EL (cell line): ENCODE measurements around the gene MMP11.

Experiments used
- DNase-seq: peaks from one replicate; pipeline ENCODE4 v3.0.0-alpha.2; 2016

MMP11 gene

DNA sequence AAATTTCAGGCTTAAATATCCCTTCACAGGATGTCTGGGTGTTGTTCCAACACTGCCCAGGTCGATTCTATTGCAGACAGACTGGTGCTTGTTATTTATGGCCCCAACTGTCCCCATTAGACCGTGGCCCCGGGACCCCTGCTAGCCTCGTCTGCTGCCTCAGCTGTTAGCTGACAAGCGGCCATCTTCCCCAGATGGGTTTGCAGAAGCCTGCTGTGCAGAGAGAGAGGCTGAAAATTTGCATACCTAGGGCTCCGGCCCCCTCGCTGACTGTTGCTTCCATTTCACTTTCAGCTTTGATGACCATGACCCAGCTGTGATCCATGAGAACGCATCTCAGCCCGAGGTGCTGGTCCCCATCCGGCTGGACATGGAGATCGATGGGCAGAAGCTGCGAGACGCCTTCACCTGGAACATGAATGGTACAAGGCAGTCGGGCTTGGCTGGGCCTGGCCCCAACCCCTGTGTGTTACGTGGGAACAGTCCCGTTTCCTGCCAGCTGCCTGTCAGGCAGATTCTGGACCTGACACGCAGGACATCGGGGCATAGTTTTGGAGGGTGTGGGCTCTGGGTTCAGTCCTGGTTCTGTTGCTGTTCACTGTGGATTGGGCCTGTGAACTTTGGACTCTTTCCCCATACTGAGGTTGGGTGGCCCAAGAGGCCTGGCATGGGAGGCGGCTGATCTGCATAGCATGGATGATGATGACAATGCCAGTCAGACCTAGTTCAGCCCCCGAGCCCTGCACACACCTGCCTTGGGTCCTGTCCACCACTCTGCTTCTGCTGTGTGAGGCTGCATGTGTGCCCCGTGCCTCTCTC is 30.6 kb downstream of the MMP11 start:
- DNase-seq: no peak

- no peak for DNase-seq
Measured at GRCh38 chr22:23804781-23805291, 32.2 kb downstream of the MMP11 start.

DNA sequence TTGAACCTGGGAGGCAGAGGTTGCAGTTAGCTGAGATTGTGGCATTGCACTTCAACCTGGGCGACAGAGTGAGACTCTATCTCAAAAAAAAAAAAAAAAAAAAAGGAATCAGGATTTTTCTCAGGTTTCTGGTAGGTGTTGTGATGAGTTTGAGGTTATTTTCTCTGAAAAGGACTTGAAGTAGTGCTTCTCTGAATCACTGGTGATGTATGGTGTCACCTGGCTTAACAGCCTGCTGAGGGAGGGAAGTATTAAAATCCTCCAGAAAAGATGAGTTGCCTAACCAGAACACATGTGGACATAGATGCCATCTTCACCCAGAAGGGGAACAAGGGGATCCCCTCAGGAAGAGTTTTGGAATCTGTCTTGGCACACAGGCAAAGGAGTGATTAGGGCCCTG is 34.2 kb downstream of the MMP11 start:
- no peak for DNase-seq

GRCh38 chr22:23812378-23812777 is 39.7 kb downstream of the MMP11 start:
- DNase-seq: no peak

- no peak for DNase-seq
Measured at GRCh38 chr22:23815541-23816155, 43.0 kb downstream of the MMP11 start.

GRCh38 chr22:23816156-23816976 is 43.7 kb downstream of the MMP11 start:
- no peak for DNase-seq

GRCh38 chr22:23817146-23817545 is 44.5 kb downstream of the MMP11 start:
- no peak for DNase-seq

- DNase-seq: no peak
Measured at GRCh38 chr22:23818541-23818940, 45.9 kb downstream of the MMP11 start.

- no peak for DNase-seq
Measured at GRCh38 chr22:23820748-23821211, 48.1 kb downstream of the MMP11 start.

DNA sequence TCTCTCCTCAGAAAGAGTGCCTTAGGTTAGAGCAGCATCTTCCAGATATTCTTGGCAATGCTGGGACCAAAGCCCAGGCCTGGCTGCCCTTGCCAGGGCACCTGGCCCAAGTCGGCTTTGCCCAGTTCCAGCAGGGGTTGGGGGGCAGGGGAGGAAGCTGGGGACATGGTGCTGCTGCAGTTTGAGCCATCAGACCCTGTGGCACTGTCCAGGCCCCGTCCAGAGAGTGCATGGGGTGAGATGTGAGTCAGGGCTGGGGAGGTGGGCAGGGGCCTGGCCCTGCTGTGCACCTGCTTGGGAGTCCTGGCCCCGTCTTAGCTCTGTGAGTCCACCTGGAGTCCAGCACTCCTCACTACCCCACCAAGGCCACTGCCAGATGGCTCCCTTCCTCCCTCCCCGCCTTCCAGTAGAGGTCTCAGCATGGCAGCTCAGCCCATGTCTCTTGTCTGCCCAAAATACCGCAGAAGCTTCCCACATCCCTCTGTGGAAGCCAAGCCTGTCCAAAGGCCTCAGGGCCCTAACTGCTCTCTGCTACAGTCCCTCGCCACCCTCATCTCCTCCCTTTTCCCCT is 49.5 kb downstream of the MMP11 start:
- DNase-seq: no peak

DNA sequence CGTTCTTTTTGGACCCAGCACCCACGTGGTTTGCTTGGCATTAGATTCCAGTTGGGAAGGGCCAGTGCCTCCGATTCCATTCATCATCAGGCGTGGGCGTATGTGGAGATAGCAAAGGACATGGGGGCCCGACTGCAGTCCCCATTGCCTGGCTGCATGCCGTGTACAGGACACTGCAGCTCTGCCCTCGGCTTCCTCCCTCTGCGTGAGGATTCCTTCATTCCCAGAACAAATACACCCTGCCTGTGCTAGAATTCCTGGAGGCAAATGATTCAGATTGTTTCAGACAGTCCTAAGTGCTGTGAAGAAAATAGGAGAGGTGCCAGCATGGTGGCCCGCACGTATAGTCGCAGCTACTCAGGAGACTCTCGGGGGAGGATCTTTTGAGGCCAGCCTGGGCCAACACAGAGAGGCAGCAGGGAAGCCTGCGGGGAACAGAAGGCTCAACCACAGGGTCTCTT is 50.7 kb downstream of the MMP11 start:
- DNase-seq: no peak

GRCh38 chr22:23824476-23825245 is 52.0 kb downstream of the MMP11 start:
- DNase-seq: no peak

DNA sequence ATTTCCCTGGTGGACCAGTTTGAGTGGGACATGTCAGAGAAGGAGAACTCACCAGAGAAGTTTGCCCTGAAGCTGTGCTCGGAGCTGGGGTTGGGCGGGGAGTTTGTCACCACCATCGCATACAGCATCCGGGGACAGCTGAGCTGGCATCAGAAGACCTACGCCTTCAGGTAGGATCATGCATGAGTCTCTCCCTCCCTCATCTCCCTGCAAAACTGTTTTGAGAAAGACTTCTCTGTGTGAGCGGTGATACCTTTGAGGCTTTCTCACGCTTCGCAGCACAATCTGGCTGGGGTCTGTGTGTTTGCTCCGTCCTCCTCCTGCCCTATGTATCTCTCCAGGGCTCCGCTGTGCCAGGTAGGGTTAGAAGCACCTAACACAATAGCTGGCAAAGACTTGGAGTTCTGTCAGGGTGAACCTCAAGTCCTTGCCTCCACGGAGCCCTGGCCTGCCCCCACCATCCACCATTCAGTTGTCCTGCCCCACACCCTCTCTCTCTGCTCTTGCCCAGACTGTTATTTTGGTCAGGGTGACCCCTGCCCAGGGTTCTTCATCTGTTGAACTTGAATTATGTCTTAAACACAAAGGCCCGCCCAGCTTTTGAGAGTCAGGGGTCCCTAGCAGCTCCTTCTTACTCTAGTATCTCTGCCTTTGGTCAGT is 52.7 kb downstream of the MMP11 start:
- no peak for DNase-seq

DNA sequence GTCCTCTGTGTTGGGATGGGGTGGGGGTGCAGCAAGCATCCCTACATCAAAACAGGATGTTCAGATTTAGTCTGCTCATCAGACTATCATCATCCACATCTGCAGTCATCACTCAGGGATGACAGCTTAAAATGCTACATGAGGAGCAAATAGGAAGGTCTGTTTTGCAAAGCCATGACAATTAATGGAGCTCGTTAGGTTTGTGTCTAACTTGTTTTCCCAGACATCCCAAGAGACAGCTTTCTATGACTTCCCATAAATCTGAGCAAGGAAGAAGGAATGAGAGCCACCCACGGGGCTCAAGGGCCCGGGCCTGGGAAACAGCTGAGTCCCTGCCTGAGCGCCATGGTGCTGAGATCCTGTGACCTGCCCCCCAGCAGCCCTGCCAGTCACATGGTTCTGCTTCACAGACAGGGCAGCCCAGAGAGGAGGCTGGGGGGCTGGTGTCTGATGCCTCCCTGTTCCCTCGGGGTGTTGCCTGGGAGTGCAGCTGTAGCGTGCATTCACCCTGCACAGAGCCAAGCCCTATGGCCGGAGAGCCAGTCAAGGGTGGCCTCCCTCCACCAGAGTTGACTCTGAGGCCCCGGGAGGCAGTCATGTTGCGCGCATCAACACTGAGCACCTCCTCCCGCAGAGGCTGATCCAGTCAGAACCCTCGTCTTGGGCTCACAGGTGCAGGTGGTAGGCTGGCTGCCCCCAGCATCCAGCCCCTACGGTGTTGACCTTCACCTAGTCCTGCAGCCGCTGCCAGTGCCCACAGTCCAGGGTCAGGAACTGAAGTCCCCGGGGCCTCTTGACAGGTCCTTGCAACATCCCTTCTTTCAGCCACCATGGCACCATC is 54.1 kb downstream of the MMP11 start:
- DNase-seq: peak; percentile 25

DNA sequence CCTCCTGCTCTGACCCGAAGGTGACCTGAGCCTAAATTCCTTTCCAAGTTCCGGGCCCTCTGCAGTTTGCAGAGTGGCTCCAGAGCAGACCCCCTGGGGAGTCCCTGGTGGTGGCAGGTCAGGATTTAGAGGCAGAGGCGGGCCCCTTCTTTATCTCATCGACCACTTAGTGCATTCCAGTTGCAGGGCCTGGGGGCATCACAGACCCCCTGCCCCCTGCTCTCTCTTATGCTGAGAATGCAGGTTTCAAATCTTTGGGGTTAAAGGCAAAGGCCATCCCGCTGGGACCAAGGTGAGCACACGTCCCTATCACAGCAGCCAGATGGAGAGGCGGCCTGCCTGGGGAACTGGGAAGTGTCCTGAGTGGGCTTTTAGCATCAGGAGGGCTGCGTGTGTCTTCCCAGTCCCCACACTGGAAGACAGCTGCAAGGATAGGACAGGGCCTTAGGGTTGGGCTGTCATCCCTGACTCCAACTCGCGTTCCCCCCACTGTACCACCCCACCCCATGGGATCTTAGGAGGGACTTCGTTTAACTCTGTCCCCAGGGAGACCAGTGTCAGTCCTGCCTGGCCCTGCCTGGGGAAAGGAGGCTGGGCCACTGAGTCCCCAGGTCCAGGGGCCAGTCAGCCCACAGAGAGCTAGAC is 54.8 kb downstream of the MMP11 start:
- no peak for DNase-seq

- no peak for DNase-seq
Measured at GRCh38 chr22:23828800-23829680, 56.4 kb downstream of the MMP11 start.

DNA sequence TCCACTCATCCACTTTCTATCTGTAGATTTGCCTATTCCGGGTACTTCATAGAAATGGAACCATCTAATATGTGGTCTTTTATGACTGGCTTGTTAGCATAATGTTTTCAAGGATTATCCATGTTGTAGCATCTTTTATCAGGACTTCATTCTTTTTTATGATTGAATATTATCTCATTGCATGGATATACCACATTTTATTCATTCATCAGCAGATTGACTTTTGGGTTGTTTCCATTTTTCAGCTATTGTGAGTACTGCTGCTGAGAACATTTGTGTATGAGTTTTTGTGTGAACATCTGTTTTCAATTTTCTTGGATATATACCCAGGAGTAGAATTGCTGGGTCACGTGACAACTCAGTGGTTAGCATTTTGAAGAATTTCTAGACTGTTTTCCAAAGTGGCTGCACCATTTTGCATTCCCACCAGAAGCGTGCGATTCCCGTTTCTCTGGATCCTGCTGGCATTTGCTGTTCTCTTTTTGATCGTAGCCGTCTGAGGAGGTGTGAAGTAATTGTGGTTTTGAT is 57.3 kb downstream of the MMP11 start:
- peak; percentile 82 for DNase-seq

- no peak for DNase-seq
Measured at GRCh38 chr22:23831261-23831660, 58.6 kb downstream of the MMP11 start.

DNA sequence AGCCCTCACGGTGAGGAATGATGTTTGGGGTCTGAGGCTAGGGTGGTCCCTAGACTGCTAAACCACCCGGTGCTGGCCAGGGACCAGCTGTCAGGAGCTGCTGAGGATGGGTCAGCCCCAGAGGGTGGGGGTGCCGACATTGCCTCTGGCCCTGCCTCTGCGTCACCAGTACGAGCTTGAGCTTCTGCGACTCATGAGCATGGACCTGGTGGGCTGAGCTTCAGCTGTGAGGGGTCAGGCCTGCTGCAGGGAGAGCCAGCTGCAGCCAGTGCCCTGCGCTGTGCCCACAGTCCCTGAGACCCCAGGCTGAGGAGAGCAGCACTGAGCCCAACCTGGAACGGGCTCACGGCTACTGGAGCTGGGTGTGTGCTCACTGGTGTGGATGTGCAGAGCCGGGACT is 59.1 kb downstream of the MMP11 start:
- DNase-seq: no peak
